ENCODE results near the gene AKT3. TPM values are rescaled to one million over a fixed set of nuclear protein-coding genes. Genes with fewer than 3 reads are reported as not detected.

Gene AKT3
- total RNA-seq, 2 experiments from 2014 or later = 80.4 to 88.5 TPM

DNA sequence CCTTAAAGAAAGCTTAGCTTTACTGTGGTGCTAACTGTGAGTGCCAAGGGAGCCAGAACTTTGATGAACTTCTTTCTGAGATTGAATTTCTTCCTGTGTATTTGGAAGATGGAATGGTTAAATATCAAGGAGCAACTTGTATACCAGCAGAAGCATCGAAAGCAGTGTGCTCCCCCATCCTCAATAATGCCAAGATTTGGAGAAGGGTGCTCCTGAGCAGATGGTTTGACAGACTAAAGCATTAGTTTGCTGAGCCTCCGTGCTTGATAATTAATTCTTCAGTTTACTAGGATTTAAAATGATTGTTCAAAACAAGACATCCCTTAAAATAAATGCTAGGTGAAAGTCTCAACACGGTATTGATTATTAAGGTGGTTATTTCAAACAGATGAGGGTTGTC is 42.4 kb upstream of the AKT3 start:
- Mint-ChIP-seq H3K4me3 (no peak overlapping the region), H3K27ac (no peak overlapping the region), H3K36me3 (ENCODE audit: low read depth) (no peaks in the 10 kb centered on the region), H3K9me3 (no peaks in the 10 kb centered on the region), H3K4me1 (ENCODE audit: low read depth) (no peaks in the 10 kb centered on the region), H3K27me3 (peaks cover 18% of the 10 kb centered on the region)
- POLR2A ChIA-PET = no interaction called here
- Histone ChIP-seq H3K27me3 (ENCODE audit: control insufficient read depth in 1 of 2, insufficient read depth in 2 of 2, low read length in 2 of 2) (no peaks in the 10 kb centered on the region), H3K4me3 (ENCODE audit: low read length) (no peak overlapping the region), H3K4me1 (ENCODE audit: insufficient read depth, low read length) (no peaks in the 10 kb centered on the region), H3K36me3 (ENCODE audit: insufficient read depth, low read length) (no peaks in the 10 kb centered on the region), H3K27ac (ENCODE audit: low read depth in 1 of 2, low read length in 2 of 2) (no peak overlapping the region), H3K9me3 (ENCODE audit: control insufficient read depth in 1 of 2, insufficient read depth in 1 of 2, low read length in 2 of 2) (no peaks in the 10 kb centered on the region)
- DNase-seq (no peak), ATAC-seq (ENCODE audit: poor library complexity) (no peak)
- TF ChIP-seq, protein P1, sequence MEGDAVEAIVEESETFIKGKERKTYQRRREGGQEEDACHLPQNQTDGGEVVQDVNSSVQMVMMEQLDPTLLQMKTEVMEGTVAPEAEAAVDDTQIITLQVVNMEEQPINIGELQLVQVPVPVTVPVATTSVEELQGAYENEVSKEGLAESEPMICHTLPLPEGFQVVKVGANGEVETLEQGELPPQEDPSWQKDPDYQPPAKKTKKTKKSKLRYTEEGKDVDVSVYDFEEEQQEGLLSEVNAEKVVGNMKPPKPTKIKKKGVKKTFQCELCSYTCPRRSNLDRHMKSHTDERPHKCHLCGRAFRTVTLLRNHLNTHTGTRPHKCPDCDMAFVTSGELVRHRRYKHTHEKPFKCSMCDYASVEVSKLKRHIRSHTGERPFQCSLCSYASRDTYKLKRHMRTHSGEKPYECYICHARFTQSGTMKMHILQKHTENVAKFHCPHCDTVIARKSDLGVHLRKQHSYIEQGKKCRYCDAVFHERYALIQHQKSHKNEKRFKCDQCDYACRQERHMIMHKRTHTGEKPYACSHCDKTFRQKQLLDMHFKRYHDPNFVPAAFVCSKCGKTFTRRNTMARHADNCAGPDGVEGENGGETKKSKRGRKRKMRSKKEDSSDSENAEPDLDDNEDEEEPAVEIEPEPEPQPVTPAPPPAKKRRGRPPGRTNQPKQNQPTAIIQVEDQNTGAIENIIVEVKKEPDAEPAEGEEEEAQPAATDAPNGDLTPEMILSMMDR (IDR thresholded peaks at IDR 0.05) = no peak
- CTCF ChIA-PET = no interaction called here
- intact Hi-C loops (cut with DNase I, micrococcal nuclease) = no loop called here

DNA sequence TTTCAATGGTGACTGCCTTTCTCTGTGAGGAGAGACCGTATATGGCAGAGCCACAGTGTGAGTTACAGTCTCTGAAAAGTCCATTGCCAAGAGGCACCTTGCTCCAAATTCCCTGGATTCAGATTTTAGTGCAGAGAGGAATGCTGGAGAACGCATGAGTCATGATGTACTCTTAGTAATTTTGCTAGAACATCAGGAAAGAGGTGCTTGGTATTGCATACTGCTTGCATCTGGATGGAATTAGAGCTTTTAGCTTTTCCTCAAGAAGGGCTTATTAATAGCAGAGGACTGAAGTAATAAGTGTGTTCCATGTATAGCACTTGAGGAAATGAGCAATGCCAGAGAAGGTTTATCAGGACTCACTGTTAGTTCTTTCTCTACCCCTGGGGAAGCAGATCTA is 40.5 kb upstream of the AKT3 start:
- CTCF ChIA-PET = interaction anchor here (1.1 kb wide), 1 partner anchor 14 kb away, joined by 3 read pairs; no protein-coding TSS in a partner anchor
- no peaks in the 10 kb centered on the region for H3K9me3 ChIP-seq (ENCODE audit: control insufficient read depth in 1 of 2, insufficient read depth in 1 of 2, low read length in 2 of 2)
- Mint-ChIP-seq H3K27me3 (peaks cover 13% of the 10 kb centered on the region), H3K4me3 (no peak overlapping the region), H3K27ac (no peak overlapping the region), H3K36me3 (ENCODE audit: low read depth) (no peaks in the 10 kb centered on the region), H3K4me1 (ENCODE audit: low read depth) (no peaks in the 10 kb centered on the region), H3K9me3 (no peaks in the 10 kb centered on the region)
- intact Hi-C loops (cut with DNase I, micrococcal nuclease) = no loop called here
- TF ChIP-seq, protein P1 (IDR thresholded peaks at IDR 0.05) = no peak
- H3K36me3 ChIP-seq (ENCODE audit: insufficient read depth, low read length) = no peaks in the 10 kb centered on the region
- no peak for DNase-seq
- no peak overlapping the region for H3K27ac ChIP-seq (ENCODE audit: low read depth in 1 of 2, low read length in 2 of 2)
- no peak overlapping the region for H3K4me3 ChIP-seq (ENCODE audit: low read length)
- ATAC-seq (ENCODE audit: poor library complexity) = no peak
- POLR2A ChIA-PET = interaction anchor here (1.0 kb wide), 1 partner anchor 155 kb away, joined by 3 read pairs; no protein-coding TSS in a partner anchor
- no peaks in the 10 kb centered on the region for H3K4me1 ChIP-seq (ENCODE audit: insufficient read depth, low read length)
- no peaks in the 10 kb centered on the region for H3K27me3 ChIP-seq (ENCODE audit: control insufficient read depth in 1 of 2, insufficient read depth in 2 of 2, low read length in 2 of 2)

DNA sequence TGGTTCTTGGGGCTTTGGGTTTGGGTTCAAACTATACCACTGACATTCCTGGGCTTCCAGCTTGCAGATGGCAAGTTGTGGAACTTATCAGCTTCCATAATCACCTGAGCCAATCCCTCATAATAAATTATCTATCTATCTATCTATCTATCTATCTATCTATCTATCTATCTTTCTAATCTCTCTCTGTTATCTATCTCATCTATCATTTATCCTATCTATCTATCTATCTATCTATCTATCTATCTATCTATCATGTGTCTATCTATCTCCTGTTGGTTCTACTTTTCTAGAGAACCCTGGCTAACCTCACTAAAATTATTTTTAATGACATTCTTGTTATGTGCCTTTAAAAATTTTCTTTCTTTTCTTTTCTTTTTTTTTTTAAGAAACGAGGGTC is 35.8 kb upstream of the AKT3 start:
- Mint-ChIP-seq H3K36me3 (ENCODE audit: low read depth) (no peaks in the 10 kb centered on the region), H3K9me3 (no peaks in the 10 kb centered on the region), H3K27ac (no peak overlapping the region), H3K27me3 (peaks cover 19% of the 10 kb centered on the region), H3K4me3 (no peak overlapping the region), H3K4me1 (ENCODE audit: low read depth) (no peaks in the 10 kb centered on the region)
- Histone ChIP-seq H3K4me3 (ENCODE audit: low read length) (no peak overlapping the region), H3K9me3 (ENCODE audit: control insufficient read depth in 1 of 2, insufficient read depth in 1 of 2, low read length in 2 of 2) (no peaks in the 10 kb centered on the region), H3K27me3 (ENCODE audit: control insufficient read depth in 1 of 2, insufficient read depth in 2 of 2, low read length in 2 of 2) (peaks cover 0 to 6% of the 10 kb centered on the region in 2 experiments), H3K27ac (ENCODE audit: low read depth in 1 of 2, low read length in 2 of 2) (no peak overlapping the region), H3K36me3 (ENCODE audit: insufficient read depth, low read length) (no peaks in the 10 kb centered on the region), H3K4me1 (ENCODE audit: insufficient read depth, low read length) (no peaks in the 10 kb centered on the region)
- ATAC-seq (ENCODE audit: poor library complexity) (no peak), DNase-seq (no peak)
- intact Hi-C loops (cut with DNase I, micrococcal nuclease) = no loop called here
- ChIA-PET POLR2A (no interaction called here), CTCF (no interaction called here)
- TF ChIP-seq, protein P1 (IDR thresholded peaks at IDR 0.05) = no peak
